ENCODE data around the gene UNK. TPM values are rescaled to one million over a fixed set of nuclear protein-coding genes. Genes with fewer than 3 reads are reported as not detected.

UNK gene
- total and polyA plus RNA-seq, 9 of the 15 experiments (the other 6 are each of a cell fraction or from before 2014, with no cell fraction given): 12.8 to 38.6 (median 24.8) TPM

GRCh38 chr17:75844530-75845057 is 60.0 kb downstream of the UNK start:
- intact Hi-C loops (cut with micrococcal nuclease): loop anchor here (5.0 kb wide), 2 partner anchors 67 to 82 kb away; a partner anchor contains a TSS
- no peaks in the 10 kb centered on the region for H4K20me1 ChIP-seq (replicated peaks; ENCODE audit: control insufficient read depth, insufficient read depth, low read length)
- peaks cover 64% of the 10 kb centered on the region for H3K36me3 ChIP-seq (ENCODE audit: control insufficient read depth, insufficient read depth, low read length)
- H3K9me3 ChIP-seq (replicated peaks; ENCODE audit: control insufficient read depth, insufficient read depth, low read depth, low read length): no peaks in the 10 kb centered on the region
- ChIA-PET POLR2A (interaction anchor here (0.6 to 8.5 kb wide), 17 partner anchors 10 to 91 kb away, joined by 3 to 145 read pairs (median 4); partner anchors contain the start of gene WBP2), CTCF (ENCODE audit: low intra/inter-chr PET ratio) (interaction anchor here (0.6 kb wide), 1 partner anchor 83 kb away, joined by 3 read pairs; no protein-coding TSS in a partner anchor)
- FAIRE-seq: no peak
- 3% methylated on average over 3 of the region's 14 CpGs for WGBS (ENCODE audit: insufficient coverage, low coverage, missing lambda C conversion rate)
- peak overlapping the region; percentile 99 for H3K4me2 ChIP-seq (ENCODE audit: insufficient read depth, low read length)
- no peaks in the 10 kb centered on the region for H3K9me1 ChIP-seq (ENCODE audit: control insufficient read depth, insufficient read depth, low read length)
- H3K27ac ChIP-seq (ENCODE audit: extremely low read depth, low read depth, low read length): peak overlapping the region; percentile 95
- peaks cover 35 to 87% of the 10 kb centered on the region in 2 experiments for H3K4me1 ChIP-seq (replicated peaks in 1 of 2; ENCODE audit: control insufficient read depth in 2 of 2, insufficient read depth in 2 of 2, low read length in 2 of 2)
- H3K79me2 ChIP-seq (ENCODE audit: control insufficient read depth, insufficient read depth, low read length): peaks cover 52% of the 10 kb centered on the region
- H3K27me3 ChIP-seq (ENCODE audit: control insufficient read depth in 2 of 2, insufficient read depth in 2 of 2, low read length in 2 of 2): no peaks in the 10 kb centered on the region
- no TSS peak for BruUV-seq (replicated peaks)
- in situ Hi-C loops (cut with MboI): no loop called here
- H3K4me3 ChIP-seq: peak overlapping the region; percentile 69
- peak overlapping the region; percentile 23; the same call in 1 of the 2 replicates for H2AFZ ChIP-seq (ENCODE audit: low read depth, low read length)
- peak; percentile 74 to 81 (median 80) for DNase-seq (ENCODE audit: extremely low read depth in 1 of 4, low spot score in 3 of 4)
- ATAC-seq: peak; percentile 24
- H3K9ac ChIP-seq (ENCODE audit: insufficient read depth in 1 of 2, low read depth in 2 of 2, low read length in 2 of 2): peak overlapping the region; percentile 95 to 98
- TF ChIP-seq FOSL1 (tag; conservative IDR thresholded peaks at IDR 0.05) (0 out of 2 replicates have a peak, but pooled peaks have one; percentile 33), ETS1 (conservative IDR thresholded peaks at IDR 0.05; ENCODE audit: control insufficient read depth, low read depth, low read length) (0 out of 2 replicates have a peak, but pooled peaks have one; percentile 14), BDP1 (IDR thresholded peaks at IDR 0.05; ENCODE audit: insufficient read depth, insufficient read length) (no peak), JUND (IDR thresholded peaks at IDR 0.05; ENCODE audit: borderline replicate concordance, low read depth, low read length) (peak; percentile 45), JUND (tag; IDR thresholded peaks at IDR 0.05; ENCODE audit: borderline replicate concordance, low read depth, low read length) (no peak; the same call in 2 of the 3 replicates), SIN3A (IDR thresholded peaks at IDR 0.05; ENCODE audit: borderline replicate concordance in 2 of 2, control insufficient read depth in 1 of 2, low read depth in 2 of 2, low read length in 2 of 2) (0 out of 4 replicates have a peak, but pooled peaks of 1 of the 2 experiments have one; percentile 36), VEZF1 (CRISPR knock-in tag; IDR thresholded peaks at IDR 0.05) (peak; percentile 69; the same call in 1 of the 2 replicates), NFIC (IDR thresholded peaks at IDR 0.05) (peak; percentile 35), DMBX1 (CRISPR knock-in tag; IDR thresholded peaks at IDR 0.05; ENCODE audit: borderline replicate concordance) (no peak), ATF4 (CRISPR knock-in tag; IDR thresholded peaks at IDR 0.05) (no peak), RB1 (IDR thresholded peaks at IDR 0.05; ENCODE audit: low read depth) (0 out of 2 replicates have a peak, but pooled peaks have one; percentile 1), CHD1 (IDR thresholded peaks at IDR 0.05; ENCODE audit: low read length) (no peak), ZBTB1 (CRISPR knock-in tag; IDR thresholded peaks at IDR 0.05; ENCODE audit: borderline replicate concordance, low read depth) (0 out of 2 replicates have a peak, but pooled peaks have one; percentile 22)
